ENCODE data around the gene ZNF287. TPM values are rescaled to one million over a fixed set of nuclear protein-coding genes. Genes with fewer than 3 reads are reported as not detected.

Gene ZNF287
- 10 to 100 TPM in 4 of 5 experiments, 1 to 10 TPM in 1; 9.6 to 18.1 (median 13.4) TPM for total RNA-seq
- polyA plus RNA-seq: 10 to 100 TPM; 12.9 to 13.5 TPM
- total RNA-seq: 10.5 reads per million, percentile 37 among the genes with 10 or more reads in this experiment

- Mint-ChIP-seq H3K27me3 (peaks cover 0 to 10% (median 0%) of the 10 kb centered on the region in 5 donors), H3K4me1 (peaks cover 8 to 29% (median 19%) of the 10 kb centered on the region in 7 donors), H3K27ac (peak within 1 kb of the TSS; percentile 59 to 97 (median 91)), H3K4me3 (peak within 1 kb of the TSS; percentile 81 to 87 (median 86)), H3K36me3 (peaks cover 0 to 17% (median 10%) of the 10 kb centered on the region in 5 donors), H3K9me3 (peaks cover 0 to 7% (median 0%) of the 10 kb centered on the region in 11 donors)
- ATAC-seq (peak; percentile 98), DNase-seq (peak; percentile 81 to 96 (median 92))
- CTCF ChIA-PET: interaction anchor here (0.7 to 0.9 kb wide), 3 partner anchors 16 to 20 kb away, joined by 3 to 5 read pairs (median 3); no protein-coding TSS in a partner anchor
- no peaks in the 10 kb centered on the region for H3K9me3 ChIP-seq (ENCODE audit: control insufficient read depth in 2 of 3, low read length in 3 of 3)
- H3K36me3 ChIP-seq (ENCODE audit: control insufficient read depth in 2 of 3, insufficient read depth in 3 of 3, low read length in 3 of 3): peaks cover 0 to 7% (median 0%) of the 10 kb centered on the region in 3 experiments
- POLR2A ChIA-PET: interaction anchor here (0.8 to 1.8 kb wide), 2 partner anchors 32 to 205 kb away, joined by 3 to 9 read pairs; no protein-coding TSS in a partner anchor
- peak within 1 kb of the TSS; percentile 73 for H3K4me3 ChIP-seq (ENCODE audit: low read length)
- H3K4me1 ChIP-seq (ENCODE audit: control insufficient read depth in 2 of 2, insufficient read depth in 2 of 2, low read length in 2 of 2): peaks cover 6 to 14% of the 10 kb centered on the region in 2 donors
- no peaks in the 10 kb centered on the region for H3K27me3 ChIP-seq (ENCODE audit: control insufficient read depth in 2 of 2, insufficient read depth in 2 of 2, low read length in 2 of 2)
- intact Hi-C loops (cut with micrococcal nuclease): loop anchor here (1.0 kb wide), 4 partner anchors 16 to 130 kb away; no protein-coding TSS in a partner anchor
- peak within 1 kb of the TSS; percentile 82 for H3K27ac ChIP-seq (ENCODE audit: low read depth, low read length)
These were observed at the start of gene ZNF287 for GRCh38 chr17:16568541-16569357. Gene ZNF287 (minus strand): TSS chr17:16569204. CDS start chr17:16567731, 1,473 bp downstream.

GRCh38 chr17:16617481-16618060 lies 48.6 kb upstream of the ZNF287 start:
- Mint-ChIP-seq H3K4me1 (no peaks in the 10 kb centered on the region), H3K4me3 (no peak overlapping the region), H3K9me3 (peaks cover 16 to 92% (median 62%) of the 10 kb centered on the region in 11 donors), H3K36me3 (peaks cover 6 to 49% (median 24%) of the 10 kb centered on the region in 5 donors), H3K27me3 (peaks cover 0 to 6% (median 0%) of the 10 kb centered on the region in 5 donors), H3K27ac (no peak overlapping the region)
- Histone ChIP-seq H3K27ac (ENCODE audit: low read depth, low read length) (no peak overlapping the region), H3K4me1 (ENCODE audit: control insufficient read depth in 2 of 2, insufficient read depth in 2 of 2, low read length in 2 of 2) (no peaks in the 10 kb centered on the region), H3K9me3 (ENCODE audit: control insufficient read depth in 2 of 3, low read length in 3 of 3) (peaks cover 2 to 55% (median 6%) of the 10 kb centered on the region in 3 experiments), H3K36me3 (ENCODE audit: control insufficient read depth in 2 of 3, insufficient read depth in 3 of 3, low read length in 3 of 3) (no peaks in the 10 kb centered on the region), H3K4me3 (ENCODE audit: low read length) (no peak overlapping the region), H3K27me3 (ENCODE audit: control insufficient read depth in 2 of 2, insufficient read depth in 2 of 2, low read length in 2 of 2) (no peaks in the 10 kb centered on the region)
- intact Hi-C loops (cut with micrococcal nuclease): no loop called here
- ChIA-PET CTCF (no interaction called here), POLR2A (no interaction called here)
- ATAC-seq (no peak), DNase-seq (no peak)

- ChIA-PET POLR2A (no interaction called here), CTCF (no interaction called here)
- Mint-ChIP-seq H3K4me1 (no peaks in the 10 kb centered on the region), H3K4me3 (no peak overlapping the region), H3K27me3 (peaks cover 0 to 11% (median 8%) of the 10 kb centered on the region in 5 donors), H3K36me3 (peaks cover 0 to 5% (median 0%) of the 10 kb centered on the region in 5 donors), H3K27ac (no peak overlapping the region), H3K9me3 (peaks cover 0 to 16% (median 10%) of the 10 kb centered on the region in 11 donors)
- Histone ChIP-seq H3K4me1 (ENCODE audit: control insufficient read depth in 2 of 2, insufficient read depth in 2 of 2, low read length in 2 of 2) (no peaks in the 10 kb centered on the region), H3K36me3 (ENCODE audit: control insufficient read depth in 2 of 3, insufficient read depth in 3 of 3, low read length in 3 of 3) (no peaks in the 10 kb centered on the region), H3K27me3 (ENCODE audit: control insufficient read depth in 2 of 2, insufficient read depth in 2 of 2, low read length in 2 of 2) (no peaks in the 10 kb centered on the region), H3K4me3 (ENCODE audit: low read length) (no peak overlapping the region), H3K9me3 (ENCODE audit: control insufficient read depth in 2 of 3, low read length in 3 of 3) (no peaks in the 10 kb centered on the region), H3K27ac (ENCODE audit: low read depth, low read length) (no peak overlapping the region)
- intact Hi-C loops (cut with micrococcal nuclease): no loop called here
- ATAC-seq (no peak), DNase-seq (no peak)
These were observed 30.5 kb upstream of the ZNF287 start for GRCh38 chr17:16599537-16599936.

GRCh38 chr17:16593356-16594102 lies 24.5 kb upstream of the ZNF287 start:
- Mint-ChIP-seq H3K27ac (no peak overlapping the region), H3K27me3 (peaks cover 13 to 30% (median 23%) of the 10 kb centered on the region in 5 donors), H3K4me1 (peaks cover 0 to 6% (median 0%) of the 10 kb centered on the region in 7 donors), H3K9me3 (peaks cover 0 to 2% (median 0%) of the 10 kb centered on the region in 11 donors), H3K36me3 (no peaks in the 10 kb centered on the region), H3K4me3 (no peak overlapping the region)
- H3K9me3 ChIP-seq (ENCODE audit: control insufficient read depth in 2 of 3, low read length in 3 of 3): no peaks in the 10 kb centered on the region
- ChIA-PET POLR2A (interaction anchor here (0.7 kb wide), 1 partner anchor 216 kb away, joined by 3 read pairs; no protein-coding TSS in a partner anchor), CTCF (interaction anchor here (1.7 kb wide), 1 partner anchor 10 kb away, joined by 10 read pairs; no protein-coding TSS in a partner anchor)
- no peaks in the 10 kb centered on the region for H3K27me3 ChIP-seq (ENCODE audit: control insufficient read depth in 2 of 2, insufficient read depth in 2 of 2, low read length in 2 of 2)
- no peak for ATAC-seq
- no peak overlapping the region for H3K27ac ChIP-seq (ENCODE audit: low read depth, low read length)
- intact Hi-C loops (cut with micrococcal nuclease): no loop called here
- H3K4me1 ChIP-seq (ENCODE audit: control insufficient read depth in 2 of 2, insufficient read depth in 2 of 2, low read length in 2 of 2): peaks cover 0 to 3% of the 10 kb centered on the region in 2 donors
- no peak for DNase-seq
- H3K4me3 ChIP-seq (ENCODE audit: low read length): no peak overlapping the region
- no peaks in the 10 kb centered on the region for H3K36me3 ChIP-seq (ENCODE audit: control insufficient read depth in 2 of 3, insufficient read depth in 3 of 3, low read length in 3 of 3)

- peak overlapping the region; percentile 61 for H3K4me3 ChIP-seq (ENCODE audit: low read length)
- H3K27me3 Mint-ChIP-seq: peaks cover 23 to 61% (median 25%) of the 10 kb centered on the region in 5 donors
- DNase-seq: peak; percentile 86 to 96 (median 92)
- H3K9me3 ChIP-seq (ENCODE audit: control insufficient read depth in 2 of 3, low read length in 3 of 3): no peaks in the 10 kb centered on the region
- peaks cover 0 to 3% of the 10 kb centered on the region in 2 donors for H3K4me1 ChIP-seq (ENCODE audit: control insufficient read depth in 2 of 2, insufficient read depth in 2 of 2, low read length in 2 of 2)
- H3K4me1 Mint-ChIP-seq: peaks cover 0 to 13% (median 4%) of the 10 kb centered on the region in 7 donors
- peak; percentile 99 for ATAC-seq
- H3K27me3 ChIP-seq (ENCODE audit: control insufficient read depth in 2 of 2, insufficient read depth in 2 of 2, low read length in 2 of 2): no peaks in the 10 kb centered on the region
- peak overlapping the region; percentile 70 to 85 (median 77) for H3K4me3 Mint-ChIP-seq
- no peaks in the 10 kb centered on the region for H3K36me3 ChIP-seq (ENCODE audit: control insufficient read depth in 2 of 3, insufficient read depth in 3 of 3, low read length in 3 of 3)
- ChIA-PET CTCF (interaction anchor here (0.5 to 1.8 kb wide), 13 partner anchors 20 to 507 kb away, joined by 3 to 28 read pairs (median 3); partner anchors contain the start of genes TRPV2 and ZNF287), POLR2A (interaction anchor here (1.2 kb wide), 1 partner anchor 53 kb away, joined by 13 read pairs; no protein-coding TSS in a partner anchor)
- H3K36me3 Mint-ChIP-seq: no peaks in the 10 kb centered on the region
- H3K27ac ChIP-seq (ENCODE audit: low read depth, low read length): peak overlapping the region; percentile 47
- H3K27ac Mint-ChIP-seq: peak overlapping the region in 5 of 9 donors; percentile 7 to 80 (median 73)
- H3K9me3 Mint-ChIP-seq: peaks cover 0 to 2% (median 0%) of the 10 kb centered on the region in 11 donors
- intact Hi-C loops (cut with micrococcal nuclease): loop anchor here (1.0 to 10.0 kb wide), 9 partner anchors 20 to 715 kb away; partner anchors contain the start of genes ZNF287 (in 2 of the 2), ZNF624 (in 2 of the 2), NT5M (in 1 of the 2) and UBB (in 1 of the 2)
These were observed 20.3 kb upstream of the ZNF287 start for GRCh38 chr17:16589097-16589969.
